OCI-LY1 (cell line): ENCODE data around the gene EDEM3.
"Not testable (repeated sequence)": the region's sequence is repeated elsewhere in the genome, so short reads cannot be mapped to it uniquely, and the experiment has no call there.

Experiments
- EZH2 ChIP-seq: fragments of 200-600 bp; sonication (generic), shearing (Covaris generic); IDR thresholded peaks from 2 replicates; pipeline ENCODE4 v1.8.0; 2017; ENCODE audit warnings: borderline replicate concordance, mixed run types, mild to moderate bottlenecking, antibody characterized with exemption, low read length, moderate library complexity, mixed read lengths
- TF ChIP-seq, protein P1 (sequence below): fragments of 200-600 bp; sonication (generic), shearing (Covaris generic); IDR thresholded peaks from 2 replicates; pipeline ENCODE4 v1.5.1; 2017; ENCODE audit warnings: mild to moderate bottlenecking, antibody characterized with exemption, low read length, moderate library complexity, mixed read lengths

DNA sequence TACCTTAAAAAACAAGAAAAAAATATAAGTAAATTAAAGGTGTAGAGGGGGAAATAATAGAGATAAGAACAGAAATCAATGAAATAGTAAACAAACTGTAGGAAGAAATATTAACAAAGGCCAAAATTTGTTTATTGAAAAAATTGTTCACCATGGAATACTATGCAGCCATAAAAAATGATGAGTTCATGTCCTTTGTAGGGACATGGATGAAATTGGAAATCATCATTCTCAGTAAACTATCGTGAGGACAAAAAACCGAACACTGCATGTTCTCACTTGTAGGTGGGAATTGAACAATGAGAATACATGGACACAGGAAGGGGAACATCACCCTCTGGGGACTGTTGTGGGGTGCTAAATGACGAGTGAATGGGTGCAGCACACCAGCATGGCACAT is 75.2 kb downstream of the EDEM3 start:
- not testable (repeated sequence) for TF ChIP-seq EZH2
- TF ChIP-seq, protein P1, sequence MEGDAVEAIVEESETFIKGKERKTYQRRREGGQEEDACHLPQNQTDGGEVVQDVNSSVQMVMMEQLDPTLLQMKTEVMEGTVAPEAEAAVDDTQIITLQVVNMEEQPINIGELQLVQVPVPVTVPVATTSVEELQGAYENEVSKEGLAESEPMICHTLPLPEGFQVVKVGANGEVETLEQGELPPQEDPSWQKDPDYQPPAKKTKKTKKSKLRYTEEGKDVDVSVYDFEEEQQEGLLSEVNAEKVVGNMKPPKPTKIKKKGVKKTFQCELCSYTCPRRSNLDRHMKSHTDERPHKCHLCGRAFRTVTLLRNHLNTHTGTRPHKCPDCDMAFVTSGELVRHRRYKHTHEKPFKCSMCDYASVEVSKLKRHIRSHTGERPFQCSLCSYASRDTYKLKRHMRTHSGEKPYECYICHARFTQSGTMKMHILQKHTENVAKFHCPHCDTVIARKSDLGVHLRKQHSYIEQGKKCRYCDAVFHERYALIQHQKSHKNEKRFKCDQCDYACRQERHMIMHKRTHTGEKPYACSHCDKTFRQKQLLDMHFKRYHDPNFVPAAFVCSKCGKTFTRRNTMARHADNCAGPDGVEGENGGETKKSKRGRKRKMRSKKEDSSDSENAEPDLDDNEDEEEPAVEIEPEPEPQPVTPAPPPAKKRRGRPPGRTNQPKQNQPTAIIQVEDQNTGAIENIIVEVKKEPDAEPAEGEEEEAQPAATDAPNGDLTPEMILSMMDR: not testable (repeated sequence)
